Measurements from ENCODE around the gene OPCML.

GRCh38 chr11:132595711-132596134 lies 936.6 kb downstream of the OPCML start:
- TF ChIP-seq CTCF (IDR thresholded peaks at IDR 0.05; ENCODE audit: low read length) (no peak), EZH2 (optimal IDR thresholded peaks at IDR 0.05; ENCODE audit: low read depth, low read length) (no peak)
